Panc1 (cell line): ENCODE results near the gene FCN2.

Experiments
- CTCF ChIP-seq: fragments of 450-650 bp; IDR thresholded peaks from 2 replicates; pipeline ENCODE4 v1.5.1; 2017; ENCODE audit warnings: mild to moderate bottlenecking
- POLR2AphosphoS5 ChIP-seq: IDR thresholded peaks from 2 replicates; pipeline ENCODE4 v1.6.1; 2012; ENCODE audit warnings: mild to moderate bottlenecking, low read depth, low read length, moderate library complexity
- REST ChIP-seq, 2 experiments: IDR thresholded peaks; 2 replicates each; pipeline ENCODE4 v1.6.1; 2011 to 2012; ENCODE audit warnings: low read depth in 2 of 2, control low read depth in 1 of 2, low read length in 1 of 2, mild to moderate bottlenecking in 1 of 2, moderate library complexity in 1 of 2; ENCODE audit not compliant: insufficient read depth in 1 of 2
- SIN3A ChIP-seq: IDR thresholded peaks from 2 replicates; pipeline ENCODE4 v1.6.1; 2012; ENCODE audit warnings: low read depth, mild to moderate bottlenecking, low read length, moderate library complexity, borderline replicate concordance; ENCODE audit not compliant: insufficient read depth

- TF ChIP-seq REST (IDR thresholded peaks at IDR 0.05; ENCODE audit: insufficient read depth in 1 of 2, low read depth in 2 of 2, low read length in 1 of 2) (no peak), CTCF (no peak), POLR2AphosphoS5 (no peak), SIN3A (no peak)
Measured at GRCh38 chr9:134871697-134872340, 8.8 kb upstream of the FCN2 start.
